SW 1271 (cell line): ENCODE data around the gene UGT1A7.
"Not testable (repeated sequence)": the region's sequence is repeated elsewhere in the genome, so short reads cannot be mapped to it uniquely, and the experiment has no call there.

Experiments used
- DNase-seq, 2 experiments: peaks; one replicate each; lab custom pipeline; 2025; lab: John Stamatoyannopoulos, UW

The UGT1A7 gene

DNA sequence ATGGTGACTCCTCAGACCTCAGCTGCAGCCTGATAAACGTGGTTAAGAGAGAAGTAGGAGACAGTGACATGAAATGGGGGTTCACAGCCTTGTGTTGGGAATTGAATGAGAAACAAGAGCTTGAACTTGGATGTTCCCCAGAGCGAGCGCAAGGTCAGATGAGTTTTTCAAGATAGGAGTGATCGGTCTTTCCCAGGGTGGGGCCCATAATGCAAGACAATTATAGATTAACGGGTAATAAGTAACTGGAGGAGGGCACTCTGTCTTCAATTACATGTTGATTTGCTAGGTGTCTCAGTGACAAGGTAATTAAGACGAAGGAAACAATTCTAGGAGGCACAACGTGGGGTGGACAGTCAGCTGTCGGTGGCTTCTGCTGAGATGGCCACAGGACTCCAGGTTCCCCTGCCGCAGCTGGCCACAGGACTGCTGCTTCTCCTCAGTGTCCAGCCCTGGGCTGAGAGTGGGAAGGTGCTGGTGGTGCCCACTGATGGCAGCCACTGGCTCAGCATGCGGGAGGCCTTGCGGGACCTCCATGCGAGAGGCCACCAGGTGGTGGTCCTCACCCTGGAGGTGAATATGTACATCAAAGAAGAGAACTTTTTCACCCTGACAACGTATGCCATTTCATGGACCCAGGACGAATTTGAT, 31.0 kb downstream of the UGT1A7 start, which contains the start of gene UGT1A5:
Gene UGT1A5, plus strand, starts transcription at position 297 of the 651 bp plus-strand sequence. Its CDS starts 85 bp downstream, at position 382.
- DNase-seq: no peak

DNA sequence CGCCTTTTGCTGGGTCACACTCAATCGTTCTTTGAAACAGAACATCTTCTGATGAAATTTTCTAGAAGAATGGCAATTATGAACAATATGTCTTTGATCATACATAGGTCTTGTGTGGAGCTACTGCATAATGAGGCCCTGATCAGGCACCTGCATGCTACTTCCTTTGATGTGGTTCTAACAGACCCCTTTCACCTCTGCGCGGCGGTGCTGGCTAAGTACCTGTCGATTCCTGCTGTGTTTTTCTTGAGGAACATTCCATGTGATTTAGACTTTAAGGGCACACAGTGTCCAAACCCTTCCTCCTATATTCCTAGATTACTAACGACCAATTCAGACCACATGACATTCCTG, 31.5 kb downstream of the UGT1A7 start:
- no peak for DNase-seq

DNA sequence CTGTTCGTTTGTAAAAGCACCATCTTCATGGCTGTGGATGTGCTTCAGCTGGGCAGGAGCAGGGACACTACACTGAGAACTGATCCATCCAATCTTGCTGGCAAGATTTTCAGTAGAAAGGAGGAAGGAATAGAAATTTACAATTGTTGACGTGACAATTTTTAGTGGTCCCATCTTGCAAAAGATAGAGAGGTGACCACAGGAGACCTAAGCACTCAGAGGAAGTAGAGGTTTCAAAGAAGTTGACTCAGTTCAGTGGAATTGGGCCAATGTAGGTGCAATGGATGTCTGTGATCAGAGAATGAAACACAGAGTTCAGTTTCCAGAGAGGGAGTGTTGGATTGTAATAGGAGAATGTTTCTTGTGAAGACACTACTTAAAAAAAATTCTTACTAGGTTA, 32.4 kb downstream of the UGT1A7 start:
- DNase-seq: no peak

DNA sequence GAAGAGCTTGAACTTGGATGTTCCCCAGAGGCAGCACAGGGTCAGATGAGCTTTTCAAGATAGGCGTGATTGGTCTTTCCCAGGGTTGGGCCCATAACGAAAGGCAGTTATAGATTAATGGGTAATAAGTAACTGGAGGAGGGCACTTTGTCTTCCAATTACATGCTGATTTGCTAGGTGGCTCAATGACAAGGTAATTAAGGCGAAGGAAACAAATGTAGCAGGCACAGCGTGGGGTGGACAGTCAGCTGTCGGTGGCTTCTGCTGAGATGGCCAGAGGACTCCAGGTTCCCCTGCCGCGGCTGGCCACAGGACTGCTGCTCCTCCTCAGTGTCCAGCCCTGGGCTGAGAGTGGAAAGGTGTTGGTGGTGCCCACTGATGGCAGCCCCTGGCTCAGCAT, 36.9 kb downstream of the UGT1A7 start, which contains the start of gene UGT1A4:
Gene UGT1A4, plus strand, starts transcription at position 185 of the 400 bp plus-strand sequence. Its CDS starts 85 bp downstream, at position 270.
- no peak for DNase-seq

DNA sequence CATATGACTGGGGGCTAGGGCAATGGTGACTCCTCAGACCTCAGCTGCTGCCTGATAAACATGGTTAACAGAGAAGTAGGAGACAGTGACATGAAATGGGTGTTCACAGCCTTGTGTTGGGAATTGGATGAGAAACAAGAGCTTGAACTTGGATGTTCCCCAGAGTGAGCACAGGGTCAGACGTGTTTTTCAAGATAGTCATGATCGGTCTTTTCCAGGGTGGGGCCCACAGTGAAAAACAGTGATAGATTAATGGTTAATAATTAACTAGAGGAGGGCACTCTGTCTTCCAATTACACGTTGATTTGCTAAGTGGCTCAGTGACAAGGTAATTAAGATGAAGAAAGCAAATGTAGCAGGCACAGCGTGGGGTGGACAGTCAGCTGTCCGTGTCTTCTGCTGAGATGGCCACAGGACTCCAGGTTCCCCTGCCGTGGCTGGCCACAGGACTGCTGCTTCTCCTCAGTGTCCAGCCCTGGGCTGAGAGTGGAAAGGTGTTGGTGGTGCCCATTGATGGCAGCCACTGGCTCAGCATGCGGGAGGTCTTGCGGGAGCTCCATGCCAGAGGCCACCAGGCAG, 47.1 kb downstream of the UGT1A7 start, which contains the start of gene UGT1A3:
Gene UGT1A3, plus strand, starts transcription at position 320 of the 579 bp plus-strand sequence. Its CDS starts 85 bp downstream, at position 405.
- no peak for DNase-seq

DNA sequence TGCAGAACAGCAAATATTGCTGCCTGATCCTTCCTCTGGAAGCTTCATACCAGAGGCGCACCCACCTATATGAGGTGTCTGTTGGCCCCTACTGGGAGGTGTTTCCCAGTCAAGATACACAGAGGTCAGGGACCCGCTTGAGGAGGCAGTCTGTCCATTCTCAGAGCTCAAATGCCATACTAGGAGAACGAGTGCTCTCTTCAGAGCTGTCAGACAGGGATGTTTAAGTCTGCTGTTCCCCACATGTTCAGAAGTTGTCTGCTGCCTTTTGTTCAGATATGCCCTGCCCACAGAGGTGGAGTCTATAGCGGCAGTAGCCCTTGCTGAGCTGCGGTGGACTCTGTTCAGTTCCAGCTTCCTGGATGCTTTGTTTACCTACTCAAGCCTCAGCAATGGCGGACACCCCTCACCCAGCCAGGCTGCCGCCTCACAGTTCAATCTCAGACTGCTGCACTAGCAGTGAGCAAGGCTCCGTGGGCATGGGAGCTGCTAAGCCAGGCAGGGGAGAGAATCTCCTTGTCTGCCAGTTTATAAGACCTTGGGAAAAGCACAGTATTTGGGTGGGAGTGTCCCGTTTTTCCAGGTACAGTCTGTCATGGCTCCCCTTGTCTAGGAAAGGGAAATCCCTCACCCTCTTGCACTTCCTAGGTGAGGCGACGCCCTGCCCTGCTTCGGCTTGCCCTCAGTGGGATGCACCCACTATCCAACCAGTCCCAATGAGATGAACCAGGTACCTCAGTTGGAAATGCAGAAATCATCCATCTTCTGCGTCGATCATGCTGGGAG, 55.4 kb downstream of the UGT1A7 start:
- not testable (repeated sequence) for DNase-seq

DNA sequence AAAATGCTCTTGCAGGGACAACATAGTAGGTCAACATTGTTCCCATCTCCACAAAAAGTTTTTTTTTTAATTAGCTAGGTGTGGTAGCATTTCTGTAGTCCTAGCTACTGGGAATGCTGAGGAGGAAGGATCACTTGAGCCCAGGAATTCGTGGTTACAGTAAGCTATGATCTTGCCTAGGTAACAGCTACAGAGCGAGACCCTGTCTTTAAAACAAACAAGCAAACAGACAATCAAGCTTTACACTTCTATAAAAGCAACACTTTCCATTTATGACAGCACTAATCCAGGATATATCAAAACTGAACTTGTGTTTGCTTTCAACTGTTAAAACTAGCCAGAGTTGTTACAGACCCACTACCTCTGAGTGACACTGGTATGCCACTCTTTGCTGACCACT, 59.2 kb downstream of the UGT1A7 start:
- no peak for DNase-seq

DNA sequence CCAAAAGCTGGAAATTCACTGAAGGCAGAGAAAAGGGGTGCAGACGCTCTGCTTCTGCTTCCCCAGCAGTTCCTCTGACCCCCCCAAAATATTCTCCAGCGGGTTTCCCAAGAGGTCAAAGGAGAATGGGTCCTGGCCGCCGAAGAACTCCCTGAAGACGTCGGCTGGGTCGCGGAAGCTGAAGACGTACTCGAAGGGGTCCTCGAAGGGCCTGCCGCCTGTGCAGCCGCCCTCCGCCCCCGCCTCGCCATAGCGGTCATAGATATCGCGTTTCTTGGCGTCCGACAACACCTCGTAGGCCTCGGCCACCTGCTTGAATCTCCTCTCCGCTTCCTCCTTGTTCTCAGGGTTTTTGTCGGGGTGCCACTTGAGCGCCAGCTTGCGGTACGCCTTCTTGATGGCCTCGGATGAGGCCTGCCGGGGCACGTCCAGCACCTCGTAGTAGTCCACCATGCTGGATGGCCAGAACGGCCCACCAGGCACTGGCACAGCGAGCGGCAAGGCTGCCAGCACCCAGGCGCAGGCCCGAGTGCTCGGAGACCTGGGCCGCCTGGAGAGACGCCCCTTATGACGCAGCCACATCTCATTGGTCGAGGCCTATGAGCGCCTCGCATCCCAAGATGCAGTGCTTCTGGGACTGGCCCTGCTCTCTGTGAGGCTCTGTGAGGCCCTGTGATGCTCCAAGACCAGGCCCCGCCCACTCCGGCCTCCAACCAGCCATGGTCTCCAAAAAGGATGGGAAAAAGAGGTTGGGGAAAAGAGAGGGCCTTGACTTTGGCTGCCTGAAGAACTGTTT, 62.0 kb downstream of the UGT1A7 start:
- DNase-seq: no peak

DNA sequence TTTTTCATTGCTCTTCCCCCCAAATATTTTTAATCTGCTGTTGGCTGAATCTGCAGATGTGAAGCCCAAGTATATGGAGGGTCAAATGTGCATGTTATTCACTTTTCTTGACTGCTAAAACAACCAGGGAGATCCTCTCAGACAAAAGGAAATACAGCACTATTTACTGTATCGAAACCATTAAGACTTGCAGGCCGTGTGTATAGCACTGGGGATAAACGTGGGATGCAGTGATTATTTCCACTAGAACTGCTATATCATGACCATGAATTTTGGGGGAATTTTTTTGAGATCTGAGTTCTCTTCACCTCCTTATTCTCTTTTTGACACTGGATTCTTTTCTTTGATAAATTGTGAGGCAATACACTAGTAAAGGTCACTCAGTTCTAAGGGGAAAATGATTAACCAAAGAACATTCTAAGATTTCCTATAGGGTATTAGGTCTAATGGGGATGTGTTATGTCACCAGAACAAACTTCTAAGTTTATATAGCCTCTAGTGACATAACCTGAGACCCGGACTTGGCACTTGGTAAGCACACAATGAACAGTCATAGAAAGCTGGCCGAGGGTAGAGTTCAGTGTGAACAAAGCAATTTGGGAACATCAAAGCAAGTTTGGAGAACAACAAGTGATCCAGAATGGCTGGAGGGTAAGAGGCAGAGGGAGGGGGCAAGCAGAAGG, 63.5 kb downstream of the UGT1A7 start:
- DNase-seq: no peak

DNA sequence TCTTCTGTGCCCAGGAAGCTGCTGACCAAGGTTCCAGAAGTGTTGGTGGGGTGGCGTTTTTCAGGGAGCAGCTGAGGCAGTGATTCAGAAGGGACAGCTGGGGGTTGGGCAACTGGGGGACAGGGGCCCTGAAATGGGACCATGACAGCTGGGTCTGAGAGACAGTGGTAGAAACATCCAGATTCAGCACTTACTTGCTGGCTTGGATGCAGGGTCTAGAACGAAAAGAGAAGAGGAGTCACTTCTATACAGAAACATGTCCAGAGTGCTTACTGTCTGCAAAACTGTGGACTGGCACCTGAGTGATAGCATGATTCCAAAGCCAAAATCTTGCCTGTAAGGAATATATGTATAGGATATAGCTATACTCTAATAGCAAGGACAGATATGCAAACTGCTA, 64.1 kb downstream of the UGT1A7 start:
- not testable (repeated sequence) for DNase-seq

DNA sequence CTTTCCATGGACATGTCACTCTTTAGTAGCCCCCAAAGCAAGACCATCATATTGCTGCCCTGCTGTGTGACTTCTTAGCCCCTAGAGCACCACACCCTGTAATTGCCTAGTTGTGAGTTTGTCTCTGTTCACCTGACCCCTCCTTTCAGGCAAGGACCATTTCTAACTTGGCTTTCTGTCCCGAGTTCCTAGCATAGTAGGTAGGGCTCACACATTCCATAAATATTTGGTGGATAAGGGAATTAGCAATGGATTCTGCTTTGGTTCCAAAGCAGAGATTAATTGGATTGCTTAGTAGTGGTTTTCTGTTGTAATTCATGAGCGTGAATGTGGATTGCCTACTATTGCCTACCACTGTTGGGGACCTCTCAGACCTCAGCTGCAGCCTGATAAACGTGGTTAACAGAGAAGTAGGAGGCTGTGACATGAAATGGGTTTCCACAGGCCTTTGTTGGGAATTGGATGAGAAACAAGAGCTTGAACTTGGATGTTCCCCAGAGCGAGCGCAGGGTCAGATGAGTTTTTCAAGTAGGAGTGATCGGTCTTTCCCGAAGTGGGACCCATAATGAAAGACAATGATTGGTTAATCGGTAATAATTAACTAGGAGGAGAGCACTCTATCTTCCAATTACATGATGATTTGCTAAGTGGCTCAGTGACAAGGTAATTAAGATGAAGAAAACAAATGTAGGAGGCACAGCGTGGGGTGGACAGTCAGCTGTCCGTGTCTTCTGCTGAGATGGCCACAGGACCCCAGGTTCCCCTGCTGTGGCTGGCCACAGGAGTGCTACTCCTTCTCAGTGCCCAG, 65.0 kb downstream of the UGT1A7 start:
- no peak for DNase-seq

DNA sequence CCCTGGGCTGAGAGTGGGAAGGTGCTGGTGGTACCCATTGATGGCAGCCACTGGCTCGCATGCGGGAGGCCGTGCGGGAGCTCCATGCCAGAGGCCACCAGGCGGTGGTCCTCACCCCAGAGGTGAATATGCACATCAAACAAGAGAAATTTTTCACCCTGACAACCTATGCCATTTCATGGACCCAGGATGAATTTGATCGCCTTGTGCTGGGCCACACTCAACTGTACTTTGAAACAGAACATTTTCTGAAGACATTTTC, 65.5 kb downstream of the UGT1A7 start:
- no peak for DNase-seq

DNA sequence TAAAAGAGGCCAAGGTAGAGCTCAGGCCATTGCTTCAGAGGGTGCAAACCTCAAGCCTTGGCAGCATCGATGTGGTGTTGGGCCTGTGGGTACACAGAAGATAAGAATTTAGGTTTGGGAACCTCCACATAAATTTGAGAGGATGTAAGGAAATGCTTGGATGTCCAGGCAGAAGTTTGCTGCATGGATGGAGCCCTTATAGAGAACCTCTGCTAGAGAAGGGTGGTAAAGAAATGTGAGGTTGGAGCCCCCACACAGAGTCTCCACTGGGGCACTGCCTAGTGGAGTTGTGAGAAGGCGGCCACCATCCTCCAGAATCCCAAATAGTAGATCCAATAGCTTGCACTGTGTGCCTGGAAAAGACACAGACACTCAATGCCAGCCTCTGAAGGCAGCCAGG, 69.0 kb downstream of the UGT1A7 start:
- DNase-seq: not testable (repeated sequence)

DNA sequence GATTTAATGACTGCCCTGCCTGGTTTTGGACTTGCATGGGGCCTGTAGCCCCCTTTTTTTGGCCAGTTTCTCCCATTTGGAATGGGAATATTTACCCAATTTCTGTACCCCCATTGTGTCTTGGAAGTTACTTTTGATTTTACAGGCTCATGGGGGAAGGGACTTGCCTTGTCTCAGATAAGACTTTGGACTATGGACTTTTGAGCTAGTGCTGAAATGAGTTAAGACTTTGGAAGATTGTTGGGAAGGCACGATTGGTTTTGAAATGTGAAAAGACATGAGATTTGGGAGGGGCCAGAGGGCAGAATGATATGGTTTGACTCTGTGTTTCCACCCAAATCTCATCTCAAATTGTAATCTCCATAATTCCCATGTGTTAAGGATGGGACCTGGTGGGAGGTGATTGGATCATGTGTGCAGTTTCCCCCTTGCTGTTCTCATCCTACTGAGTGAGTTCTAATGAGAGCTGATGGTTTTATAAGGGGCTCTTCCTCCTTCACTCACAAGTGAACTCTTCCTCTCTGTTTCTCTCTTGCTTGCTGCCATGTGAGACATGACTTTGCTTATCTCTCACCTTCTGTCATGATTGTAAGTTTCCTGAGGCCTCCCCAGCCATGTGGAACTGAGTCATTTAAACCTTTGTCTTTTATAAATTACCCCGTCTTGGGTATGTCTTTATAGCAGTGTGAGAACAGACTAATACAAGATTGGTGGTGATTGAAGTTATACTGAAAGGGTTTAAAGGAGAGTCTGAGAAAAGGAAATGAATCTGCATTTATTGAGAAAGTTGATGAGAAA, 69.7 kb downstream of the UGT1A7 start:
- not testable (repeated sequence) for DNase-seq

DNA sequence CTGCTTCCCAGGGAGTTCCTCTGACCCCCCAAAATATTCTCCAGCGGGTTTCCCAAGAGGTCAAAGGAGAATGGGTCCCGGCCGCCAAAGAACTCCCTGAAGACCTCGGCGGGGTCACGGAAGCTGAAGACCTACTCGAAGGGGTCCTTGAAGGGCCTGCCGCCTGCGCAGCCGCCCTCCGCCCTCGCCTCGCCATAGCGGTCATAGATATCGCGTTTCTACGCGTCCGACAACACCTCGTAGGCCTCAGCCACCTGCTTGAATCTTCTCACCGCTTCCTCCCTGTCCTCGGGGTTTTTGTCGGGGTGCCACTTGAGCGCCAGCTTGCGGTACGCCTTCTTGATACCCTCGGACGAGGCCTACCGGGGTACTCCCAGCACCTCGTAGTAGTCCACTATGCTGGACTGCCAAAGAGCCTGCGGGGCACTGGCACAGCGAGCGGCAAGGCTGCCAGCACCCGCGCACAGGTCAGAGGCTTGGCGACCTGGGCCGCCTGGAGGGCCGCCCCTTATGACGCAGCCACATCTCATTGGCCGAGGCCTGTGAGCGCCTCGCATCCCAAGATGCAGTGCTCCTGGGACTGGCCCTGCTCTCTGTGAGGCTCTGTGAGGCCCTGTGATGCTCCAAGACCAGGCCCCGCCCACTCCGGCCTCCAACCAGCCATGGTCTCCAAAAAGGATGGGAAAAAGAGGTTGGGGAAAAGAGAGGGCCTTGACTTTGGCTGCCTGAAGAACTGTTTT, 73.3 kb downstream of the UGT1A7 start:
- DNase-seq: no peak

DNA sequence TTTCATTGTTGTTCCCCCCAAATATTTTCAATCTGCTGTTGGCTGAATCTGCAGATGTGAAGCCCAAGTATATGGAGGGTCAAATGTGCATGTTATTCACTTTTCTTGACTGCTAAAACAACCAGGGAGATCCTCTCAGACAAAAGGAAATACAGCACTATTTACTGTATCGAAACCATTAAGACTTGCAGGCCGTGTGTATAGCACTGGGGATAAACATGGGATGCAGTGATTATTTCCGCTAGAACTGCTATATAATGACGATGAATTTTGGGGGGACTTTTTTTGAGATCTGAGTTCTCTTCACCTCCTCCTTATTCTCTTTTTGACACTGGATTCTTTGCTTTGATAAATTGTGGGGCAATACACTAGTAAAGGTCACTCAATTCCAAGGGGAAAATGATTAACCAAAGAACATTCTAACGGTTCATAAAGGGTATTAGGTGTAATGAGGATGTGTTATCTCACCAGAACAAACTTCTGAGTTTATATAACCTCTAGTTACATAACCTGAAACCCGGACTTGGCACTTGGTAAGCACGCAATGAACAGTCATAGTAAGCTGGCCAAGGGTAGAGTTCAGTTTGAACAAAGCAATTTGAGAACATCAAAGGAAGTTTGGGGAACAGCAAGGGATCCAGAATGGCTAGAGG, 74.9 kb downstream of the UGT1A7 start:
- no peak for DNase-seq

DNA sequence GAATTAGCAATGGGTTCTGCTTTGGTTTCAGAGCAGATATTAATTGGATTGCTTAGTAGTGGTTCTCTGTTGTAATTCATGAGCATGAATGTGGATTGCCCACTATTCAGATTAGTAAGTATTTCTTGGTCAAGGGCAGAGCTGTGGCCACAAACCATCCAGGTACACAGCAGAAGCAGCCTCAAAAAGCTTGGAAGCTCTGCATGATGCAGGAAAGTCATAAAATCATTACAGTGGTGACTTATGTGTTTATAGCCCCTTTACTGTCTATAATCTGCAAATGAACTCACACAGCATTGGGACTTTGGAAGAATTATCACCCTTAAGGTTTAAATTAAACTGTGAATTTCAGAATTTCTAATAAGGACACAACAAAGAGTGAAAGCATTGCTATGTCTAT, 76.4 kb downstream of the UGT1A7 start:
- no peak for DNase-seq

DNA sequence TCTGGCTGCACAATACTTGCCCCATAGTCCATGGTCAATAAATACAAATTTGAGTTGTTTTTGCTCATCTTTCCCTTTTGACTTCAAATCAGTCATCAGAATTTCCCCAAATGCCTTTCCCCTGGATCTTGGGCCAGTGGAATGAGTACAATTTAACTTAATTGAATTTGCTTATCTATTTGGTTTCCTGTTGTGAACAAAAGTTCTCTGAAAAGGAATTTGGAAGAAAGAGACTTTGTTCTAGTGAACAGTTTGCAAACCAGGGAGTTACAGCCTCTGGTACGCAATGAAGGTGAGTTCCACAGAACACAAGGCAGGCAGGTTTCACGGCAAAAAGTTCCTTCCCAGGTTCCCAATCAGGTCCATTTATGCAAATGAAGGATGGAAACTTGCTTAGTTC, 77.1 kb downstream of the UGT1A7 start:
- no peak for DNase-seq

DNA sequence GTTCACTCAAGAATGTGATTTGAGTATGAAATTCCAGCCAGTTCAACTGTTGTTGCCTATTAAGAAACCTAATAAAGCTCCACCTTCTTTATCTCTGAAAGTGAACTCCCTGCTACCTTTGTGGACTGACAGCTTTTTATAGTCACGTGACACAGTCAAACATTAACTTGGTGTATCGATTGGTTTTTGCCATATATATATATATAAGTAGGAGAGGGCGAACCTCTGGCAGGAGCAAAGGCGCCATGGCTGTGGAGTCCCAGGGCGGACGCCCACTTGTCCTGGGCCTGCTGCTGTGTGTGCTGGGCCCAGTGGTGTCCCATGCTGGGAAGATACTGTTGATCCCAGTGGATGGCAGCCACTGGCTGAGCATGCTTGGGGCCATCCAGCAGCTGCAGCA, 78.3 kb downstream of the UGT1A7 start, which contains the start of gene UGT1A1:
Gene UGT1A1, plus strand, starts transcription at position 228 of the 400 bp plus-strand sequence. Its CDS starts 18 bp downstream, at position 246.
- no peak for DNase-seq
